HG03432 (cell line): ENCODE data around the gene LTA.

Experiments
- ATAC-seq: cut with Tn5 transposase; IDR thresholded peaks from one replicate; pipeline ENCODE4 v1.9.1; 2021; ENCODE audit warnings: mild to moderate bottlenecking, moderate library complexity; ENCODE audit not compliant: unreplicated experiment

LTA gene

GRCh38 chr6:31621991-31622390, 49.9 kb downstream of the LTA start:
- no peak for ATAC-seq

GRCh38 chr6:31622684-31623091, 50.6 kb downstream of the LTA start:
- no peak for ATAC-seq
